ENCODE measurements around the gene ACKR3.

ACKR3 gene

DNA sequence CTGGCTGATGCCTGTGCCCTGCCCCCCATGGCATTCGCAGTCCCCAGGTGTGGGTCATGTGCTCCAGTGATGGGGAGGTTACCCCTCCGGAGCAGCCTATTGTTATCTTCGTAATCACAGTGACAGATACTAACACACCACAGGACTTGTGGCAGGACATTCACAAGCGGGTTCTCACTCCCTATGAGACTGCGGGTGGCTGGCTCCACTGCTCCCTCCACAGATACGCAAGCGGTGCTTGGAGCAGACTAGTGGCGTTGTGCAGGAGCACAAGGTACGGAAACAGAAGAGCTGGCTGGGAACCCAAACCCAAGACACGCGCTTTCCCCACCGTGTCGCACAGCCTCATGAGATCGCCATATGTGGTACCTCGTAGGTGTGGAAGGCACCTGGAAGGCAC is 52.2 kb downstream of the ACKR3 start:
- DNase-seq (ENCODE audit: low spot score): no peak
- CTCF ChIA-PET: no interaction called here
- POLR2A ChIA-PET (ENCODE audit: low non-redundant PET): no interaction called here
- no peak overlapping the region for H3K27ac ChIP-seq
- TF ChIP-seq CTCF (conservative IDR thresholded peaks at IDR 0.05; ENCODE audit: low read depth): no peak

DNA sequence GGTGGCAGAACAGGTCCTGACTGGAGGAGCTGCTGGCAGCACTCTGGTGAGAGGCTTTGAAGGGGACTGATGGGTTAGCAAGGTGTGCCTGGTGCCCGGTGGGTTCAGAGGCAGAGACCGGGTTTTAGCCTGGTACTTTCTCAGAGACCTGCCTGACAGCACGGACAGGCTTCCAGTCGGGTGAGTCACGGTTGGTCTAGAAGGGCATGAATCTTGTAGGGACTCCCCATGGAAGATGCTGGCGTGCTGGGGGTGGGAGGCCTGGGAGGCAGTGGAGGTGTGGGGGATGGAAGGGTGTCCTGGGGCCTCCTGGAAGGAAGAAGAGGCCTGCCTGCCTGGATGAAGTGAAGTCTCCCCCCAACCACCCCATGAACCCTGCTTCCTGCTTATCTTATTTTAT is 52.6 kb downstream of the ACKR3 start:
- ChIA-PET CTCF (no interaction called here), POLR2A (ENCODE audit: low non-redundant PET) (no interaction called here)
- DNase-seq (ENCODE audit: low spot score): no peak
- H3K27ac ChIP-seq: no peak overlapping the region
- TF ChIP-seq CTCF (conservative IDR thresholded peaks at IDR 0.05; ENCODE audit: low read depth): no peak

DNA sequence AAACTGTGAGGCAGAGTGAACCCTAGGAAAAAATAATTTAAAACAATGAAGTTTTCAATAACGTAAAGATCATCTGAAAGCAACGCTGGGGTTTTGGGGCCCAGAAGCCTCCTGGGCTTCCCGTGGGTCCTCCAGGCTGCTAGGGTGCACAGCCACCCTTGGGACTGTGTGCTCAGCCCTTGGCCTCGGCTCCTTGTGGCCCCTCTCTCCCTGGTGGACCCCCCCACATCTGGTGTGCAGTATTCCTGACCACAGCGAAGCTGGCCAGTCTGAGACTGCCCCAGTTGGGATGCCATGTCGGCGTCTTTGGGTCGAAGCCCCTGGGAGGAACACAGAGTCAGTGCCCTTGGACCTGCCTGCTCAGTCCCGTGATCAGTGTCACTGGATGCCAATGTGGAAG is 53.0 kb downstream of the ACKR3 start:
- no peak for DNase-seq (ENCODE audit: low spot score)
- ChIA-PET CTCF (no interaction called here), POLR2A (ENCODE audit: low non-redundant PET) (no interaction called here)

GRCh38 chr2:236623816-236624215 is 54.2 kb downstream of the ACKR3 start:
- CTCF ChIA-PET: no interaction called here
- H3K27ac ChIP-seq: no peak overlapping the region
- DNase-seq (ENCODE audit: low spot score): no peak
- no peak for TF ChIP-seq CTCF (conservative IDR thresholded peaks at IDR 0.05; ENCODE audit: low read depth)
- POLR2A ChIA-PET (ENCODE audit: low non-redundant PET): no interaction called here

More for the DNA sequence above, 53.0 kb downstream of the ACKR3 start:
- TF ChIP-seq CTCF (conservative IDR thresholded peaks at IDR 0.05; ENCODE audit: low read depth): no peak
- no peak overlapping the region for H3K27ac ChIP-seq

DNA sequence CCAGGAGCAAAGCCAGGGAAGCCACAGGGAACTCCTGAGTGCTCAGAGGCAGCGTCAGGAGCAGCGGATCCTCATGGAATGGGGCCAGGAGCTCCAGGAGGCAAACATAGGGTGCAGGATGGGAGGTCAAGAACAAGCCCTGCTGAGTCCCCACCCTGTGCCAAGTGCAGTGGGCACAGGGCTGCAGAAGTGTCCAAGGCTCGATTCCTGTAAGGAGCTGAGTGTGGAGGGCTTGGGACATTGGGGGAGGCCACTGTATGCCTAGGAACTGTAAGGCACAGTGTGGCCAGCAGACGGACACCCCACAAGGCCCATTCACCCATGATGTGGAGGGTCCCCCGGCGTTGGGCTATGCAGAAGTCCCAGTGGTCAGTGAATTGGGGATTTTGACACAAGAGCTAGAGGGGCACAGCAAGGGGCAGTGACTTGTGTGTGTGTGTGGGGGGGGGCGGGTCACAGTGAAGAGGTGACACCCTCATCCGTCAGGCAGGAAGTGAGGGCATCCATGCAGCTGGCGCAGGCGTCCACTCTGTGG is 55.6 kb downstream of the ACKR3 start:
- ChIA-PET CTCF (no interaction called here), POLR2A (ENCODE audit: low non-redundant PET) (no interaction called here)
- TF ChIP-seq CTCF (conservative IDR thresholded peaks at IDR 0.05; ENCODE audit: low read depth): no peak
- no peak for DNase-seq (ENCODE audit: low spot score)
- no peak overlapping the region for H3K27ac ChIP-seq

GRCh38 chr2:236626391-236627150 is 56.9 kb downstream of the ACKR3 start:
- no peak overlapping the region for H3K27ac ChIP-seq
- ChIA-PET POLR2A (ENCODE audit: low non-redundant PET) (no interaction called here), CTCF (no interaction called here)
- TF ChIP-seq CTCF (conservative IDR thresholded peaks at IDR 0.05; ENCODE audit: low read depth): no peak
- no peak for DNase-seq (ENCODE audit: low spot score)
